A549 (cell line): ENCODE measurements around the gene RPN1. TPM values are rescaled to one million over a fixed set of nuclear protein-coding genes. Genes with fewer than 3 reads are reported as not detected.

Source experiments
- ATAC-seq, 2 experiments: fragments of 200-7000 bp in 1 of 2; fragments of >200 bp in 1 of 2; cut with Nextera tagmentation in 1 of 2; cut with Tn5 transposase in 1 of 2; 3 replicates each; pipeline versions ENCODE4 v1.8.0 to v1.9.1; 2018 to 2020; ENCODE audit warnings: mild to moderate bottlenecking in 1 of 2, moderate library complexity in 1 of 2
- CTCF ChIA-PET: fragments of 300-600 bp; sonication (Branson Sonifier 250); formaldehyde crosslinking; extraction: SDS; loops from one replicate; lab custom pipeline; 2021; ENCODE audit warnings: antibody characterized with exemption, inconsistent platforms; lab: Yijun Ruan, JAX
- POLR2A ChIA-PET: fragments of 350-600 bp; formaldehyde crosslinking; extraction: SDS; loops from one replicate; lab custom pipeline; 2021; ENCODE audit warnings: antibody characterized with exemption, inconsistent platforms; lab: Yijun Ruan, JAX
- DNase-seq, 2 experiments: peaks; one replicate each; pipeline versions ENCODE4 v3.0.0 to v3.0.0-alpha.2; 2011 to 2016; ENCODE audit warnings: low read depth in 1 of 2, low spot score in 1 of 2
- FAIRE-seq: peaks from 2 replicates; lab custom pipeline; 2011; peaks lifted over from hg19 to GRCh38; lab: Jason Lieb, UNC
- H3K27ac ChIP-seq, 2 experiments: fragments of >200 bp; sonication (Bioruptor Twin); formaldehyde crosslinking; 3 replicates each; pipeline ENCODE4 v1.5.1; 2016 to 2017
- H3K4me1 ChIP-seq: fragments of >200 bp; sonication (Bioruptor Twin); formaldehyde crosslinking; 3 replicates; pipeline ENCODE4 v1.6.1; 2016
- H3K4me2 ChIP-seq: fragments of >200 bp; sonication (Bioruptor Twin); formaldehyde crosslinking; 3 replicates; pipeline ENCODE4 v1.6.1; 2016
- H3K4me3 ChIP-seq: fragments of >200 bp; sonication (Bioruptor Twin); formaldehyde crosslinking; 3 replicates; pipeline ENCODE4 v1.5.1; 2016
- H3K9me3 ChIP-seq: fragments of >200 bp; sonication (Bioruptor Twin); formaldehyde crosslinking; 3 replicates; pipeline ENCODE4 v1.6.1; 2016
- BCL3 ChIP-seq: fragments of >200 bp; sonication (Bioruptor Twin); formaldehyde crosslinking; IDR thresholded peaks from 3 replicates; pipeline ENCODE4 v1.6.1; 2016
- CBX8 ChIP-seq: fragments of 200-600 bp; sonication (generic); IDR thresholded peaks from 2 replicates; pipeline ENCODE4 v1.6.1; 2016
- CHD2 ChIP-seq: fragments of 150-350 bp; IDR thresholded peaks from 2 replicates; pipeline ENCODE4 v1.6.1; 2014; ENCODE audit warnings: low read length; ENCODE audit not compliant: partially characterized antibody
- CHD4 ChIP-seq: fragments of 200-600 bp; sonication (generic); IDR thresholded peaks from 2 replicates; pipeline ENCODE4 v1.6.1; 2016; ENCODE audit warnings: antibody characterized with exemption, mild to moderate bottlenecking, borderline replicate concordance
- E2F6 ChIP-seq: IDR thresholded peaks from 2 replicates; pipeline ENCODE4 v1.6.1; 2012; ENCODE audit warnings: low read depth, borderline replicate concordance
- ESRRA ChIP-seq: fragments of 150-350 bp; IDR thresholded peaks from 2 replicates; pipeline ENCODE4 v1.6.1; 2014; ENCODE audit warnings: mild to moderate bottlenecking, low read length, borderline replicate concordance
- FOXS1 ChIP-seq: fragments of 250-450 bp; sonication (Bioruptor Pico); IDR thresholded peaks from 2 replicates; pipeline ENCODE4 v1.5.0; 2020; ENCODE audit warnings: mild to moderate bottlenecking, moderate library complexity
- GATA3 ChIP-seq: IDR thresholded peaks from 2 replicates; pipeline ENCODE4 v1.6.1; 2012; ENCODE audit warnings: borderline replicate concordance
- HEYL ChIP-seq: fragments of 250-450 bp; sonication (Bioruptor Pico); IDR thresholded peaks from 2 replicates; pipeline ENCODE4 v1.8.0; 2021; ENCODE audit warnings: mild to moderate bottlenecking, moderate library complexity
- HOXB13 ChIP-seq: fragments of 250-450 bp; sonication (Bioruptor Pico); IDR thresholded peaks from 2 replicates; pipeline ENCODE4 v1.5.0; 2020; ENCODE audit warnings: low read depth, mild to moderate bottlenecking, moderate library complexity
- HOXB5 ChIP-seq: fragments of 250-450 bp; sonication (Bioruptor Pico); IDR thresholded peaks from 2 replicates; pipeline ENCODE4 v1.5.0; 2020; ENCODE audit warnings: mild to moderate bottlenecking, moderate library complexity
- MAX ChIP-seq: IDR thresholded peaks from 2 replicates; pipeline ENCODE4 v1.6.1; 2012
- MAZ ChIP-seq: fragments of 150-350 bp; IDR thresholded peaks from 2 replicates; pipeline ENCODE4 v1.6.1; 2014; ENCODE audit warnings: antibody characterized with exemption, low read depth, low read length, borderline replicate concordance
- NFE2L2 ChIP-seq: fragments of 150-350 bp; conservative IDR thresholded peaks from 2 replicates; pipeline ENCODE4 v1.6.1; 2014; ENCODE audit warnings: low read length
- PHF8 ChIP-seq: fragments of 200-600 bp; sonication (generic); IDR thresholded peaks from 2 replicates; pipeline ENCODE4 v1.6.1; 2016; ENCODE audit warnings: low read depth, mild to moderate bottlenecking, antibody characterized with exemption, moderate library complexity, borderline replicate concordance
- POLR2A ChIP-seq: IDR thresholded peaks from 2 replicates; pipeline ENCODE4 v1.6.1; 2012; ENCODE audit warnings: mild to moderate bottlenecking, low read length
- RAD21 ChIP-seq, 2 experiments: fragments of >200 bp in 1 of 2; sonication (Bioruptor Twin) in 1 of 2; formaldehyde crosslinking in 1 of 2; IDR thresholded peaks in 1 of 2; conservative IDR thresholded peaks in 1 of 2; 2 replicates in 1 of 2; 3 replicates in 1 of 2; pipeline ENCODE4 v1.6.1; 2012 to 2018; ENCODE audit warnings: inconsistent platforms in 1 of 2
- RARB ChIP-seq: fragments of 250-450 bp; sonication (Bioruptor Pico); IDR thresholded peaks from 2 replicates; pipeline ENCODE4 v1.8.0; 2021; ENCODE audit warnings: mild to moderate bottlenecking, moderate library complexity
- REST ChIP-seq: fragments of 200-600 bp; sonication (generic); IDR thresholded peaks from 2 replicates; pipeline ENCODE4 v1.6.1; 2016; ENCODE audit warnings: antibody characterized with exemption, mild to moderate bottlenecking, moderate library complexity
- RFX5 ChIP-seq: fragments of 450-650 bp; IDR thresholded peaks from 2 replicates; pipeline ENCODE4 v1.7.1; 2014; ENCODE audit warnings: antibody characterized with exemption, mild to moderate bottlenecking, moderate library complexity
- ZC3H11A ChIP-seq: fragments of 450-650 bp; IDR thresholded peaks from 2 replicates; pipeline ENCODE4 v1.6.1; 2014; ENCODE audit warnings: antibody characterized with exemption, mild to moderate bottlenecking
- ZSCAN20 ChIP-seq: fragments of 250-450 bp; sonication (Bioruptor Pico); IDR thresholded peaks from 2 replicates; pipeline ENCODE4 v1.8.0; 2022; ENCODE audit warnings: mild to moderate bottlenecking, moderate library complexity
- WGBS: methylation state at CpG from one replicate; pipeline ENCODE4 v1.1.6; 2017; ENCODE audit errors: missing lambda C conversion rate; 5-methylcytosine and 5-hydroxymethylcytosine counted together
- polyA plus RNA-seq, 4 experiments: library from polyadenylated mRNA; depleted of rRNA in 3 of 4; stranded (reverse); fragments of >200 nt; fragmentation: RNase III in 1 of 4; extraction: RNeasy Plus Mini Kit Qiagen cat#74134 plus additional on column Dnase treatment in 1 of 4; gene quantifications; 2 replicates in 3 of 4; 3 replicates in 1 of 4; pipeline ENCODE4 v1.2.3, GENCODE V29; 2011 to 2017

Gene RPN1
- polyA plus RNA-seq, 2 of the 4 experiments (the other 2 are of a cell fraction) = 145 to 279 TPM

GRCh38 chr3:128693696-128694095, 43.1 kb upstream of the RPN1 start:
- H3K27ac ChIP-seq = no peak overlapping the region
- ChIA-PET POLR2A (no interaction called here), CTCF (interaction anchor here (0.7 to 5.5 kb wide), 5 partner anchors 12 to 102 kb away, joined by 3 to 40 read pairs (median 3); no protein-coding TSS in a partner anchor)
- H3K9me3 ChIP-seq = no peaks in the 10 kb centered on the region
- 76% methylated on average over 2 of the region's 2 CpGs for WGBS
- no peak overlapping the region for H3K4me3 ChIP-seq
- H3K4me1 ChIP-seq = no peaks in the 10 kb centered on the region
- DNase-seq (no peak), ATAC-seq (no peak), FAIRE-seq (no peak)
- TF ChIP-seq HOXB13 (no peak), RAD21 (conservative IDR thresholded peaks at IDR 0.05 in 1 of 2, IDR thresholded peaks at IDR 0.05 in 1 of 2) (no peak), FOXS1 (CRISPR knock-in tag) (no peak), RFX5 (no peak), BCL3 (no peak), ZC3H11A (no peak), GATA3 (no peak), CHD2 (no peak), E2F6 (no peak)
- no peak overlapping the region for H3K4me2 ChIP-seq

- WGBS = 63% methylated on average over 5 of the region's 5 CpGs
- ChIA-PET CTCF (interaction anchor here (5.5 kb wide), 1 partner anchor 8 kb away, joined by 40 read pairs; no protein-coding TSS in a partner anchor), POLR2A (interaction anchor here (1.6 kb wide), 1 partner anchor 9 kb away, joined by 13 read pairs; no protein-coding TSS in a partner anchor)
- H3K4me1 ChIP-seq = no peaks in the 10 kb centered on the region
- DNase-seq (no peak), ATAC-seq (no peak), FAIRE-seq (no peak)
- H3K27ac ChIP-seq = no peak overlapping the region
- H3K4me3 ChIP-seq = no peak overlapping the region
- TF ChIP-seq ZSCAN20 (CRISPR knock-in tag) (no peak), REST (no peak), MAX (no peak), CBX8 (no peak), E2F6 (no peak), RARB (no peak), HEYL (CRISPR knock-in tag) (no peak), MAZ (no peak), FOXS1 (CRISPR knock-in tag) (no peak), POLR2A (no peak), CHD4 (no peak), HOXB5 (no peak), ESRRA (no peak), PHF8 (no peak), NFE2L2 (no peak)
- H3K9me3 ChIP-seq = no peaks in the 10 kb centered on the region
- no peak overlapping the region for H3K4me2 ChIP-seq
Observed at GRCh38 chr3:128689060-128689459, 38.4 kb upstream of the RPN1 start.
